ENCODE measurements around the gene PPP1R7.
A peak's percentile ranks its signal among the peaks of the same experiment; 100 is the strongest.

The PPP1R7 gene

DNA sequence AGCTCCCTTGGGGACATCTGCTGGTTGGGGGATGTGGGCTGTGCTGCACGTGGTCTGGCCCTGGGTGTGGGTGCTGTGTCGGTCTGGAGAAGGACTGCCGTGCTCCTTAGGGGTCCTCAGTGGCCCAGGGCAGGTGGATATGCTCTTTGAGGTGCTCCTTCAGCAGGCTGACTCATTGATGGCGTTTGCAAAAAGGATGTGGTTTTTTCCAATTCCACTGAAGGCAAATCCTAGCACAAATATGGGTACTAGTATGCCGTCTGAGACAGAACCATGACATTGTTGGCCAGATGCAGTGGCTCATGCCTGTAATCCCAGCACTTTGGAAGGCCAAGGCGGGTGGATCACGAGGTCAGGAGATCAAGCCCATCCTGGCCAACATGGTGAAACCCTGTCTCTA is 3.3 kb downstream of the PPP1R7 start:
- no peak overlapping the region for H3K4me3 ChIP-seq (replicated peaks in 1 of 2; ENCODE audit: low read depth in 2 of 2, low read length in 2 of 2)
- peak in 1 of 2 donors; percentile 26 for DNase-seq (ENCODE audit: low read depth in 2 of 2)
- TF ChIP-seq, protein P1, sequence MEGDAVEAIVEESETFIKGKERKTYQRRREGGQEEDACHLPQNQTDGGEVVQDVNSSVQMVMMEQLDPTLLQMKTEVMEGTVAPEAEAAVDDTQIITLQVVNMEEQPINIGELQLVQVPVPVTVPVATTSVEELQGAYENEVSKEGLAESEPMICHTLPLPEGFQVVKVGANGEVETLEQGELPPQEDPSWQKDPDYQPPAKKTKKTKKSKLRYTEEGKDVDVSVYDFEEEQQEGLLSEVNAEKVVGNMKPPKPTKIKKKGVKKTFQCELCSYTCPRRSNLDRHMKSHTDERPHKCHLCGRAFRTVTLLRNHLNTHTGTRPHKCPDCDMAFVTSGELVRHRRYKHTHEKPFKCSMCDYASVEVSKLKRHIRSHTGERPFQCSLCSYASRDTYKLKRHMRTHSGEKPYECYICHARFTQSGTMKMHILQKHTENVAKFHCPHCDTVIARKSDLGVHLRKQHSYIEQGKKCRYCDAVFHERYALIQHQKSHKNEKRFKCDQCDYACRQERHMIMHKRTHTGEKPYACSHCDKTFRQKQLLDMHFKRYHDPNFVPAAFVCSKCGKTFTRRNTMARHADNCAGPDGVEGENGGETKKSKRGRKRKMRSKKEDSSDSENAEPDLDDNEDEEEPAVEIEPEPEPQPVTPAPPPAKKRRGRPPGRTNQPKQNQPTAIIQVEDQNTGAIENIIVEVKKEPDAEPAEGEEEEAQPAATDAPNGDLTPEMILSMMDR (IDR thresholded peaks at IDR 0.05; ENCODE audit: low read depth, low read length) = no peak

DNA sequence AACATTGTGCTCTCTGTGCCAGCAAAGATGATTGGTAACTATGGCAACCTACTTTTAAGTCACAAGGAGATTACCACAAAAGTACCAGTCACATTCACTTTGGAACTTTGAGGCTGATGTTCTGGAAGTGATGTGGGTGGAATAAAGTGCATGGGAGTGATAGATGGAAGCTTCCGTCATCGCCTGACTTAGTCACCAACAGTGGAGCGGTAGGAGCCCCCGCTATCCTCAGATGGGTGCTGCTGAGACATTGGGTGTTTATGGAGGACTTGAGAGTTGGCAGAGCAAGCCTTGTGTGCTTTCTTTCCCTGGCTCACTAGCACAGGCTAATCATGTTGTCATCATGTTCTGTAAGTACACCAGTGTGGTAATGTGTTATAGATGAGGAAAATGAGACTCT is 4.6 kb downstream of the PPP1R7 start:
- TF ChIP-seq, protein P1 (IDR thresholded peaks at IDR 0.05; ENCODE audit: low read depth, low read length) = no peak
- peak; percentile 26 to 70 for DNase-seq (ENCODE audit: low read depth in 2 of 2)
- H3K4me3 ChIP-seq (replicated peaks in 1 of 2; ENCODE audit: low read depth in 2 of 2, low read length in 2 of 2) = no peak overlapping the region

DNA sequence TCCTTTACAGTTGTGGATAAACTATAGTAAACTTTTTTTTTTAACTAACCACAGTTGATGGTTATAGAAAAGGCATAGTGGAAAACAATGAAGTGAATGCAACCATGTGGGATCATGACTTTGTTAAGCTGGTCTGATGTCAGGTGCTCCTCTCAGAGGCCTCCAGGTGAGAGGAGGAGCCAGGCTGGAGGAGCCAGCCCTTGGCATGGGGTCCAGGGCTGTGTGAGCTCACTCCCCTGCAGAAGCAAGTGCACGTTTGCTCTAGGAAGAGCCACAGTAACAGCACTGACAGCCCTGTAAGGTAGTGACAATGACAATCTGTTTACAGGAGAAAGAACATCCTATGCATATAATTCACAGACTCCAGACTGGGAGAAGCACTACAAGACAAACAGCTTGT is 5.7 kb downstream of the PPP1R7 start:
- DNase-seq (ENCODE audit: low read depth in 2 of 2) = no peak
- TF ChIP-seq, protein P1 (IDR thresholded peaks at IDR 0.05; ENCODE audit: low read depth, low read length) = no peak
- no peak overlapping the region for H3K4me3 ChIP-seq (replicated peaks in 1 of 2; ENCODE audit: low read depth in 2 of 2, low read length in 2 of 2)

DNA sequence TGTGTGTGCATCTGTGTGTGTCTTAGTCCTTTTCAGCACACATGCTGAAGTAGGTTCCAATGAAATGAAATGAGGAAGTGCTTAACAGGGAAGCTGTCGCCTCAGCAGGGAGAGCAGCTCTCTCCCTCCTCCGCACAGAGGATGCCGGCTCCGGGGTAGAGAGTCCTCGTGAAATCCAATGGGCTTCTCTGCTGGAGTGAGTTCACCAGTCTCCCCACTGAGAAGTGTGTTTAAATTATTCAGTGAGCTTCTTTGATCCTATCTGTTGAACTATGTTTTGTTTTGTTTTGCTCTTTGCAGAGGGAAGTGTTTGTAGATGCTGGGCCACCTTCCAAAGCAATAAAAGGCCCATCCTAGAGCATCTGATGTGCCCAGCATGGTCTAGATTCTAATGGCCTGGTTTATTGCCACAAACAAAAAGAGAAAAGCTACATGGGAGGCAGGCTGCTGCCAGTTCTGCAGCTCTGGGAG is 6.7 kb downstream of the PPP1R7 start:
- TF ChIP-seq, protein P1 (IDR thresholded peaks at IDR 0.05; ENCODE audit: low read depth, low read length) = no peak
- H3K4me3 ChIP-seq (replicated peaks in 1 of 2; ENCODE audit: low read depth in 2 of 2, low read length in 2 of 2) = no peak overlapping the region
- no peak for DNase-seq (ENCODE audit: low read depth in 2 of 2)

DNA sequence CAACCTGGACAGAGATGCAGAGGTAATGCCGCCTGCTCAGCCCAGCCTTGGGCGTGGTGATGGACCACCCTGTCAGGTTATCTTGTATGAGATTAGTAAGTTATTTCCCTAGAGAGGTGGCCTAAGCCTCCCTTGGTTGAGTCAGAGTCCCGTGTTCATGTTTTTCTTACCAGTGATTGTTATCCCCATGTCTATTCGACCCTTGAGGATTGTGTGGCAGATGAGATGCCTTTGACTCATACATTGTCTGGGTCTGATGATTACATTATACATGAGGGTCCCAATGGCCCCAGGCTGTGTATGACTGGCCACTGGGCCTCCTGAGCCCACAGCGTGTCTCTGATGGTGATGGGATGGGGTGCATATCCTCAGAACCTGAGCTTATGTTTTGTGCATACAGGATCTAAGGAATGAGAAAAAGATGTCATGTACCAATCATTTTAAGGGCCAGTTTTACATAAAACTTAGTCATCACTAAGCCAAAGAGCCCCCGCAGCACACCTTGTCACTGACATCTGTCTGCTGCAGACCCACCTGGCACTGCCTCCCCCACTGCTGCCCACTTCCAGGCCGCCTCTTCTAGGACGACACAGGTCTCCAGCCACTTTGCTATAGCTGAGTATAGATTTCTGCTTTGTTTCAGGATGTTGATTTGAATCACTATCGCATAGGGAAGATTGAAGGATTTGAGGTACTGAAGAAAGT is 7.7 kb downstream of the PPP1R7 start:
- no peak overlapping the region for H3K4me3 ChIP-seq (replicated peaks in 1 of 2; ENCODE audit: low read depth in 2 of 2, low read length in 2 of 2)
- peak; percentile 17 to 86 for DNase-seq (ENCODE audit: low read depth in 2 of 2)
- TF ChIP-seq, protein P1 (IDR thresholded peaks at IDR 0.05; ENCODE audit: low read depth, low read length) = no peak

DNA sequence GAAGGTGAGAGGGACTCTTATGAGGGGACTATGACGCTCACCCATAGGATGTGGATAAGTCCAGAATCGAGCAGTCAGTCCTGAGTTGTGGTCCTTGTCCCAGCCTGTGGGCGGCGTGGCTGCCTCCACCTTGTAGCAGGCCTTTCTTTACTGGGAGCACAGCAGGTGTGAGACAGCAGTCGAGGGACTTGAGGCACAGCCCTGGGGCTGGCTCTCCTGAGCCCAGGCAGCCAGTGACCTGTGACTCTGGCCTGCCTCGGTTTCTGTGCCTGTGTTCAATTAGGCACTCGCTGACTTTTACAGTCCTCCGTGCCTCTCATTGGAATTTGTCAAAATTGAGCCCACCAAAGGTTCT is 8.3 kb downstream of the PPP1R7 start:
- H3K4me3 ChIP-seq (replicated peaks in 1 of 2; ENCODE audit: low read depth in 2 of 2, low read length in 2 of 2) = no peak overlapping the region
- no peak for DNase-seq (ENCODE audit: low read depth in 2 of 2)
- TF ChIP-seq, protein P1 (IDR thresholded peaks at IDR 0.05; ENCODE audit: low read depth, low read length) = no peak

DNA sequence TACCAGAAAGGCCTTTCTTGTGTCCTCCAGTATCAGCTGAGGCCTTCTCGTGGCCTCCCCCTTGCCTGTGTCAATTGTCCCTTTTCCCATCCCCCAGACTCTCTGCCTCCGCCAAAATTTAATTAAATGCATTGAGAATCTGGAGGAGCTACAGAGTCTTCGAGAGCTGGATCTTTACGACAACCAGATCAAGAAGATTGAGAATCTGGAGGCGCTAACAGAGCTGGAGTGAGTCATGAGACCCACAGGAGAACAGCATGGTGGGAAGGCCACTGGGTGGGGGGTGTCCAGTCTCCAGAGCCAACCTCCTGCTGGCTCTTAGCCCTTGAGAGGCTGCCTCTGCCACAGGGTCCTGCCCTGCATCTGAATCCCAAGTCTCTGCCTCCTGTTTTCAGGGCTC is 8.8 kb downstream of the PPP1R7 start:
- TF ChIP-seq, protein P1 (IDR thresholded peaks at IDR 0.05; ENCODE audit: low read depth, low read length) = no peak

More for the DNA sequence above, 8.8 kb downstream of the PPP1R7 start:
- DNase-seq (ENCODE audit: low read depth in 2 of 2) = no peak
- no peak overlapping the region for H3K4me3 ChIP-seq (replicated peaks in 1 of 2; ENCODE audit: low read depth in 2 of 2, low read length in 2 of 2)
